Endothelial cell of umbilical vein (primary cell): ENCODE measurements around the gene EPB41L4B. TPM values are rescaled to one million over a fixed set of nuclear protein-coding genes. Genes with fewer than 3 reads are reported as not detected.

Experiments used
- BruUV-seq: library from RNA; stranded (reverse); fragments of 400-500 nt; replicated peaks from 2 replicates; lab custom pipeline; 2021; lab: Mats Ljungman, UMichigan
- CTCF ChIA-PET: fragments of 300-600, 350-600 bp; sonication (Branson Sonifier 250); formaldehyde crosslinking; loops from one replicate; lab custom pipeline; 2021; ENCODE audit warnings: antibody characterized with exemption, inconsistent platforms; lab: Charles Lee
- POLR2A ChIA-PET: fragments of 300-600, 350-600 bp; sonication (Branson Sonifier 250); formaldehyde crosslinking; loops from one replicate; lab custom pipeline; 2021; ENCODE audit warnings: antibody characterized with exemption, inconsistent platforms; lab: Charles Lee
- DNase-seq: peaks from one replicate; pipeline ENCODE4 v3.0.0-alpha.2; 2011; ENCODE audit warnings: low read depth, low spot score
- FAIRE-seq: peaks from 2 replicates; lab custom pipeline; 2011; peaks lifted over from hg19 to GRCh38; lab: Jason Lieb, UNC
- H2AFZ ChIP-seq: 2 replicates; pipeline ENCODE4 v1.6.0; 2012; ENCODE audit warnings: low read depth, low read length, control low read depth, inconsistent platforms
- H3K27ac ChIP-seq: 2 replicates; pipeline ENCODE4 v1.5.1; 2011; ENCODE audit warnings: low read depth, mild to moderate bottlenecking, control low read depth, low read length, moderate library complexity; ENCODE audit not compliant: insufficient read depth
- H3K27me3 ChIP-seq, 2 experiments: 2 replicates each; pipeline versions ENCODE4 v1.6.0 to v1.6.1; 2011; ENCODE audit warnings: low read length in 2 of 2, mixed read lengths in 1 of 2; ENCODE audit not compliant: control insufficient read depth in 2 of 2, insufficient read depth in 2 of 2
- H3K36me3 ChIP-seq, 2 experiments: 2 replicates in 1 of 2; 3 replicates in 1 of 2; pipeline ENCODE4 v1.5.1; 2011; ENCODE audit warnings: low read length in 2 of 2, mild to moderate bottlenecking in 1 of 2, moderate library complexity in 1 of 2; ENCODE audit not compliant: control insufficient read depth in 2 of 2, insufficient read depth in 2 of 2; ENCODE audit errors: extremely low read depth in 1 of 2
- H3K4me1 ChIP-seq: 3 replicates; pipeline ENCODE4 v1.5.1; 2011; ENCODE audit warnings: mild to moderate bottlenecking, low read length; ENCODE audit not compliant: control insufficient read depth, insufficient read depth; ENCODE audit errors: extremely low read depth
- H3K4me2 ChIP-seq: 2 replicates; pipeline ENCODE4 v1.6.1; 2011; ENCODE audit warnings: low read length, control low read depth, mixed read lengths; ENCODE audit not compliant: insufficient read depth
- H3K4me3 ChIP-seq, 3 experiments: fragments of 200-600 bp in 1 of 3; sonication (generic), shearing (Covaris generic) in 1 of 3; replicated peaks in 1 of 3; 2 replicates each; pipeline ENCODE4 v1.5.1; 2011 to 2016; ENCODE audit warnings: control low read depth in 3 of 3, low read length in 3 of 3, mild to moderate bottlenecking in 2 of 3, inconsistent platforms in 1 of 3, low read depth in 1 of 3, moderate library complexity in 1 of 3; ENCODE audit not compliant: insufficient read depth in 1 of 3
- H3K79me2 ChIP-seq: 2 replicates; pipeline ENCODE4 v1.6.0; 2012; ENCODE audit warnings: low read length, inconsistent platforms; ENCODE audit not compliant: control insufficient read depth, insufficient read depth
- H3K9ac ChIP-seq: replicated peaks from 2 replicates; pipeline ENCODE3; 2011; ENCODE audit warnings: low read length, control low read depth; ENCODE audit not compliant: insufficient read depth; ENCODE audit errors: extremely low read depth
- H3K9me1 ChIP-seq: replicated peaks from 3 replicates; pipeline ENCODE4 v1.6.0; 2011; ENCODE audit warnings: mild to moderate bottlenecking, low read length; ENCODE audit not compliant: control insufficient read depth, insufficient read depth; ENCODE audit errors: extremely low read depth
- H3K9me3 ChIP-seq: replicated peaks from 2 replicates; pipeline ENCODE4 v1.5.1; 2012; ENCODE audit warnings: low read length, inconsistent platforms; ENCODE audit not compliant: control insufficient read depth, insufficient read depth
- H4K20me1 ChIP-seq: replicated peaks from 2 replicates; pipeline ENCODE3; 2011; ENCODE audit warnings: mild to moderate bottlenecking, low read length; ENCODE audit not compliant: control insufficient read depth, insufficient read depth; ENCODE audit errors: extremely low read depth
- EZH2 ChIP-seq: IDR thresholded peaks from 2 replicates; pipeline ENCODE4 v1.6.1; 2012; ENCODE audit warnings: borderline replicate concordance, low read depth, mild to moderate bottlenecking, moderate library complexity, low read length, inconsistent platforms; ENCODE audit not compliant: severe bottlenecking
- FOS ChIP-seq: IDR thresholded peaks from 2 replicates; pipeline ENCODE4 v1.6.1; 2011; ENCODE audit warnings: mild to moderate bottlenecking, low read length, moderate library complexity, borderline replicate concordance; ENCODE audit not compliant: insufficient read depth
- GATA2 ChIP-seq: IDR thresholded peaks from 2 replicates; pipeline ENCODE4 v1.7.0; 2011; ENCODE audit warnings: low read depth, mild to moderate bottlenecking, moderate library complexity, mixed read lengths, low read length; ENCODE audit not compliant: insufficient read length, insufficient read depth
- JUN ChIP-seq: IDR thresholded peaks from 2 replicates; pipeline ENCODE4 v1.6.1; 2011; ENCODE audit warnings: borderline replicate concordance, low read depth; ENCODE audit not compliant: insufficient read length, insufficient read depth
- MYC ChIP-seq: IDR thresholded peaks from one replicate; pipeline ENCODE4 v1.6.1; 2011; ENCODE audit warnings: mild to moderate bottlenecking, low read depth, low read length
- POLR2A ChIP-seq: IDR thresholded peaks from 2 replicates; pipeline ENCODE4 v1.6.1; 2012; ENCODE audit warnings: low read depth, mild to moderate bottlenecking, control low read depth, low read length
- POLR2AphosphoS5 ChIP-seq: IDR thresholded peaks from 2 replicates; pipeline ENCODE4 v1.6.1; 2012; ENCODE audit warnings: low read depth, mild to moderate bottlenecking, control low read depth, low read length, moderate library complexity; ENCODE audit not compliant: insufficient read depth
- dilution Hi-C: fragments of 300-500 bp; cut with MboI; formaldehyde crosslinking; loops from one replicate; pipeline ENCODE4 v1.15.0; 2019; ENCODE audit warnings: low sequenced_read_pairs; ENCODE audit not compliant: extremely low pct_ligation_motif_present
- intact Hi-C: fragments of 100-400 bp; cut with micrococcal nuclease; formaldehyde crosslinking; loops from one replicate; pipeline ENCODE4 v1.10.0; 2022
- polyA plus RNA-seq, 4 experiments: library from polyadenylated mRNA; depleted of rRNA in 3 of 4; stranded (reverse) in 3 of 4; unstranded in 1 of 4; fragments of >200 nt; gene quantifications; 2 replicates each; pipeline versions ENCODE4 v1.2.1 to v1.2.3, GENCODE V29; 2011 to 2012; ENCODE audit warnings: missing spikeins in 1 of 4
- total RNA-seq: library from RNA; stranded (reverse); gene quantifications from 2 replicates; pipeline ENCODE4 v1.2.3, GENCODE V29; 2021
- TF ChIP-seq, protein P1 (sequence below): IDR thresholded peaks from 2 replicates; pipeline ENCODE4 v1.6.1; 2011; ENCODE audit not compliant: insufficient read depth, insufficient read length
- TF ChIP-seq, protein P2 (sequence below), 2 donors: IDR thresholded peaks; 1 replicate in 1 of 2; 2 replicates in 1 of 2; pipeline ENCODE4 v1.5.1; 2011; ENCODE audit warnings: low read length in 2 of 2, mild to moderate bottlenecking in 2 of 2, moderate library complexity in 2 of 2, control low read depth in 1 of 2, inconsistent platforms in 1 of 2, low read depth in 1 of 2; ENCODE audit not compliant: insufficient read depth in 1 of 2; ENCODE audit errors: extremely low read depth in 1 of 2

The EPB41L4B gene
- total and polyA plus RNA-seq, 2 donors (not counting 3 experiments of a cell fraction or from before 2014, with no cell fraction given), result 0.10 to 0.15 TPM

DNA sequence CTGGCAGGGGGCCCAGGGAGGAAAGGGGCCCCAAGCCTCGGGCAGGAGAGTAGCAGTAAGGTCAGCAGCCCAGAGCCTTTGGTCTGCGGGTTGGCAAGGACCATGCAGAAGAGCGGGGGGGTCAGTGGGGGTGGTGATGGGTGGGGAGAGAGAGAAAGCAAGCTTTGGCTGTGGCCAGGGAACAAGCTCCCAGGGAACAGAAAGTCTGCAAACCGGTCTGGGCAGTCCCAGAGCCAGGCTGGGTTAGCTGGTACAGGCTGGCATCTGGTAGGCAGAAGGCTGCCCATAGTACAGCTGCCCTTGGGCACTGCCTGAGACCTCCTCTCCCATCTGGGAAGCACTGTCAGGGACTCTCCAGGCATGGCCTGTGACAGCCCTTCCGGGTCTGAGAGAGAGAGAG is 10.5 kb upstream of the EPB41L4B start:
- Histone ChIP-seq H3K9ac (no peak overlapping the region), H3K27ac (no peak overlapping the region), H3K36me3 (no peaks in the 10 kb centered on the region), H3K9me1 (no peaks in the 10 kb centered on the region), H3K79me2 (no peaks in the 10 kb centered on the region), H3K4me1 (no peaks in the 10 kb centered on the region), H3K9me3 (no peaks in the 10 kb centered on the region), H3K4me3 (no peak overlapping the region), H3K4me2 (no peak overlapping the region), H4K20me1 (no peaks in the 10 kb centered on the region), H3K27me3 (peaks cover 0 to 1% of the 10 kb centered on the region in 2 experiments), H2AFZ (no peak overlapping the region)
- ChIA-PET POLR2A (no interaction called here), CTCF (no interaction called here)
- FAIRE-seq (no peak), DNase-seq (no peak)
- TF ChIP-seq GATA2, result no peak
- TF ChIP-seq POLR2AphosphoS5, result no peak
- no peak for TF ChIP-seq MYC
- TF ChIP-seq, protein P1, sequence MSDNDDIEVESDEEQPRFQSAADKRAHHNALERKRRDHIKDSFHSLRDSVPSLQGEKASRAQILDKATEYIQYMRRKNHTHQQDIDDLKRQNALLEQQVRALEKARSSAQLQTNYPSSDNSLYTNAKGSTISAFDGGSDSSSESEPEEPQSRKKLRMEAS, result no peak
- TF ChIP-seq JUN, result no peak
- dilution Hi-C loops, result no loop called here
- intact Hi-C loops, result no loop called here
- no TSS peak for BruUV-seq

DNA sequence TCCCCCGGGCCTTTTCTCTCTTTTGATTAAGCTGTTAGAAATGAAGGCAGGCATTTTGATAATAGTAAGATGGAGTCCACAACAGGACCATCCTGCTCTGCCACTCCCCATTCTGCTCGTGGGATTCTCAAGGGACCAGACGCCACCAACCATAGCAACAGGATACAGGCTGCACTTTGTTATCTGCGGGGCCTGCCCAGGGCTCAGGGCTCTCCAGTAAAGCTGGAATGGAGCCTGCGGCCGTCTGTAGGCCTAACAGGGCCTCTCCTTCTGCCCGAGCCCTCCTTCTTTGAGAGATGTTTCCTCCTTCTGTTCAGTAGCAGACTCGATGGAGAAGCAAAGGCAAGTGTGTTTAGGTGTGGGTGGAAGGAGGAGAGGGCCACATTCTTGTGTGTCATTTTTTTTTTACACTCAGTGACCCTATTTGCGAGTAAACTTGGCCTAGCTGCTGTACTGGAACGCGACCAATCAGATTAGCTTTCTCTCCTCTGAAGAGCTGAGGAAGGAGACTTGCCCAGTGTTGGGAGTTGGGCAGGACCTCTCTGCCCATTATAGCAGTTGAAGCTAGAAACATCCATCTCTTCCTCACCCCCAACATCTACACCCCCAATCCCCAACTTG is 8.9 kb upstream of the EPB41L4B start:
- Histone ChIP-seq H3K79me2 (no peaks in the 10 kb centered on the region), H3K4me2 (no peak overlapping the region), H2AFZ (no peak overlapping the region), H3K9me3 (no peaks in the 10 kb centered on the region), H3K9ac (no peak overlapping the region), H3K4me3 (no peak overlapping the region), H4K20me1 (no peaks in the 10 kb centered on the region), H3K27me3 (peaks cover 1 to 3% of the 10 kb centered on the region in 2 experiments), H3K9me1 (no peaks in the 10 kb centered on the region), H3K27ac (no peak overlapping the region), H3K4me1 (no peaks in the 10 kb centered on the region), H3K36me3 (no peaks in the 10 kb centered on the region)
- dilution Hi-C loops (no loop called here), intact Hi-C loops (loop anchor here (10.0 kb wide), 1 partner anchor 395 kb away; the partner anchor contains the start of genes ABITRAM and ELP1)
- ChIA-PET POLR2A (no interaction called here), CTCF (interaction anchor here (0.6 kb wide), 2 partner anchors 10 to 23 kb away, joined by 3 to 4 read pairs; no protein-coding TSS in a partner anchor)
- TF ChIP-seq POLR2AphosphoS5 (no peak), MYC (no peak), GATA2 (no peak), FOS (no peak), POLR2A (no peak), EZH2 (no peak), JUN (no peak)
- TF ChIP-seq, protein P1, result no peak
- TF ChIP-seq, protein P2, sequence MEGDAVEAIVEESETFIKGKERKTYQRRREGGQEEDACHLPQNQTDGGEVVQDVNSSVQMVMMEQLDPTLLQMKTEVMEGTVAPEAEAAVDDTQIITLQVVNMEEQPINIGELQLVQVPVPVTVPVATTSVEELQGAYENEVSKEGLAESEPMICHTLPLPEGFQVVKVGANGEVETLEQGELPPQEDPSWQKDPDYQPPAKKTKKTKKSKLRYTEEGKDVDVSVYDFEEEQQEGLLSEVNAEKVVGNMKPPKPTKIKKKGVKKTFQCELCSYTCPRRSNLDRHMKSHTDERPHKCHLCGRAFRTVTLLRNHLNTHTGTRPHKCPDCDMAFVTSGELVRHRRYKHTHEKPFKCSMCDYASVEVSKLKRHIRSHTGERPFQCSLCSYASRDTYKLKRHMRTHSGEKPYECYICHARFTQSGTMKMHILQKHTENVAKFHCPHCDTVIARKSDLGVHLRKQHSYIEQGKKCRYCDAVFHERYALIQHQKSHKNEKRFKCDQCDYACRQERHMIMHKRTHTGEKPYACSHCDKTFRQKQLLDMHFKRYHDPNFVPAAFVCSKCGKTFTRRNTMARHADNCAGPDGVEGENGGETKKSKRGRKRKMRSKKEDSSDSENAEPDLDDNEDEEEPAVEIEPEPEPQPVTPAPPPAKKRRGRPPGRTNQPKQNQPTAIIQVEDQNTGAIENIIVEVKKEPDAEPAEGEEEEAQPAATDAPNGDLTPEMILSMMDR (IDR thresholded peaks at IDR 0.05; ENCODE audit: extremely low read depth in 1 of 2, insufficient read depth in 1 of 2, low read depth in 1 of 2, low read length in 2 of 2), result no peak
- FAIRE-seq, result no peak
- DNase-seq, result no peak
- no TSS peak for BruUV-seq
